HepG2 (cell line): ENCODE data around the gene MAP3K2. TPM values are rescaled to one million over a fixed set of nuclear protein-coding genes. Genes with fewer than 3 reads are reported as not detected.
A peak's percentile ranks its signal among the peaks of the same experiment; 100 is the strongest.

Experiments used
- ATAC-seq: fragments of 200-7000 bp; cut with Tn5 transposase; 3 replicates; pipeline ENCODE4 v1.9.1; 2020; ENCODE audit warnings: mild to moderate bottlenecking, moderate library complexity
- BruUV-seq: library from RNA; stranded (reverse); fragments of 400-500 nt; replicated peaks from 2 replicates; lab custom pipeline; 2021; lab: Mats Ljungman, UMichigan
- CTCF ChIA-PET: fragments of 300-600 bp; formaldehyde crosslinking; extraction: SDS; loops from one replicate; lab custom pipeline; 2021; ENCODE audit warnings: low total read pairs, inconsistent platforms, low intra/inter-chr PET ratio; lab: Yijun Ruan, JAX
- POLR2A ChIA-PET: fragments of 350-600 bp; sonication (Branson Sonifier 250); formaldehyde crosslinking; loops from one replicate; lab custom pipeline; 2020; ENCODE audit warnings: antibody characterized with exemption, inconsistent platforms; lab: Yijun Ruan, JAX
- DNase-seq: peaks from one replicate; pipeline ENCODE4 v3.0.0-alpha.2; 2015; ENCODE audit warnings: low spot score
- FAIRE-seq: peaks from 3 replicates; lab custom pipeline; 2011; peaks lifted over from hg19 to GRCh38; lab: Jason Lieb, UNC
- H2AFZ ChIP-seq: one replicate; pipeline ENCODE4 v1.6.1; 2011; ENCODE audit warnings: low read length, inconsistent platforms
- H3K27ac ChIP-seq: fragments of 300-600 bp; 3 replicates; pipeline ENCODE4 v1.8.0; 2011; ENCODE audit warnings: mixed run types, mild to moderate bottlenecking, mixed read lengths, low read length, inconsistent platforms; ENCODE audit not compliant: insufficient read depth; ENCODE audit errors: extremely low read length
- H3K27me3 ChIP-seq, 2 experiments: fragments of 200-600 bp in 1 of 2; 2 replicates in 1 of 2; 3 replicates in 1 of 2; pipeline versions ENCODE4 v1.6.0 to v1.8.0; 2011; ENCODE audit warnings: low read length in 2 of 2, mild to moderate bottlenecking in 2 of 2, moderate library complexity in 2 of 2, inconsistent platforms in 1 of 2; ENCODE audit not compliant: insufficient read depth in 2 of 2, control insufficient read depth in 1 of 2
- H3K36me3 ChIP-seq, 2 experiments: fragments of 200-600 bp in 1 of 2; replicated peaks in 1 of 2; 2 replicates in 1 of 2; 3 replicates in 1 of 2; pipeline versions ENCODE4 v1.5.1 to v1.8.0; 2011; ENCODE audit warnings: low read length in 2 of 2, inconsistent platforms in 1 of 2; ENCODE audit not compliant: insufficient read depth in 2 of 2, control insufficient read depth in 1 of 2
- H3K4me1 ChIP-seq: 2 replicates; pipeline ENCODE4 v1.5.1; 2012; ENCODE audit warnings: low read length, inconsistent platforms; ENCODE audit not compliant: insufficient read depth
- H3K4me2 ChIP-seq: 2 replicates; pipeline ENCODE4 v1.6.0; 2011; ENCODE audit warnings: low read depth, low read length, inconsistent platforms
- H3K4me3 ChIP-seq, 3 experiments: fragments of 200-600 bp in 1 of 3; sonication (generic), shearing (Covaris generic) in 1 of 3; replicated peaks in 1 of 3; 2 replicates each; pipeline ENCODE4 v1.5.1; 2011 to 2016; ENCODE audit warnings: low read length in 3 of 3, inconsistent platforms in 2 of 3, low read depth in 2 of 3, mild to moderate bottlenecking in 2 of 3, control low read depth in 1 of 3, mixed read lengths in 1 of 3; ENCODE audit not compliant: insufficient read depth in 1 of 3
- H3K79me2 ChIP-seq: one replicate; pipeline ENCODE4 v1.6.1; 2011; ENCODE audit warnings: low read length, inconsistent platforms; ENCODE audit not compliant: insufficient read depth
- H3K9ac ChIP-seq: 2 replicates; pipeline ENCODE4 v1.6.0; 2011; ENCODE audit warnings: mild to moderate bottlenecking, low read depth, low read length, inconsistent platforms; ENCODE audit not compliant: insufficient read depth
- H3K9me3 ChIP-seq: 2 replicates; pipeline ENCODE4 v1.5.1; 2012; ENCODE audit warnings: mild to moderate bottlenecking, low read length
- H4K20me1 ChIP-seq: 2 replicates; pipeline ENCODE4 v1.6.0; 2011; ENCODE audit warnings: inconsistent platforms, mild to moderate bottlenecking, low read length, moderate library complexity; ENCODE audit not compliant: insufficient read depth
- AGO2 ChIP-seq: fragments of 200-400 bp; formaldehyde crosslinking; optimal IDR thresholded peaks from 2 replicates; pipeline ENCODE3; 2017; ENCODE audit warnings: mild to moderate bottlenecking, low read depth, low read length, moderate library complexity
- HES4 ChIP-seq: sonication (generic); formaldehyde crosslinking; IDR thresholded peaks from 2 replicates; pipeline ENCODE4 v1.9.0; 2021; ENCODE audit warnings: mild to moderate bottlenecking, missing genetic modification reagents, borderline replicate concordance
- NR2F2 ChIP-seq: IDR thresholded peaks from 2 replicates; pipeline ENCODE4 v1.6.1; 2012; ENCODE audit warnings: low read depth, inconsistent platforms, borderline replicate concordance
- RBFOX2 ChIP-seq: fragments of 200-400 bp; formaldehyde crosslinking; IDR thresholded peaks from 2 replicates; pipeline ENCODE4 v1.6.1; 2017; ENCODE audit warnings: low read depth, mild to moderate bottlenecking, low read length
- SMARCE1 ChIP-seq: fragments of 450-650 bp; IDR thresholded peaks from 2 replicates; pipeline ENCODE4 v1.6.1; 2017; ENCODE audit warnings: borderline replicate concordance
- SP2 ChIP-seq: sonication (generic); formaldehyde crosslinking; IDR thresholded peaks from 2 replicates; pipeline ENCODE4 v1.5.1; 2020; ENCODE audit warnings: mild to moderate bottlenecking, missing genetic modification reagents
- ZMYM3 ChIP-seq: sonication (generic); formaldehyde crosslinking; IDR thresholded peaks from 2 replicates; pipeline ENCODE4 v1.5.1; 2020; ENCODE audit warnings: mild to moderate bottlenecking, missing genetic modification reagents
- ZNF3 ChIP-seq: IDR thresholded peaks from 2 replicates; pipeline ENCODE4 v1.7.0; 2017; ENCODE audit warnings: inconsistent platforms
- ZNF878 ChIP-seq: sonication (generic); formaldehyde crosslinking; IDR thresholded peaks from 2 replicates; pipeline ENCODE4 v1.8.1; 2023; ENCODE audit warnings: mild to moderate bottlenecking, missing genetic modification reagents, moderate library complexity
- WGBS: methylation state at CpG from one replicate; pipeline ENCODE4 v1.1.6; 2017; ENCODE audit warnings: low lambda C conversion rate; 5-methylcytosine and 5-hydroxymethylcytosine counted together
- in situ Hi-C: cut with HindIII; loops from 2 replicates; pipeline ENCODE4 v1.10.0; 2017; ENCODE audit warnings: low pct_unique_long_range_greater_than_20kb; ENCODE audit not compliant: extremely low pct_ligation_motif_present
- intact Hi-C: fragments of 100-400 bp; cut with micrococcal nuclease; formaldehyde crosslinking; loops from one replicate; pipeline ENCODE4 v1.10.0; 2022; ENCODE audit not compliant: unreplicated experiment
- polyA plus RNA-seq, 8 experiments: library from polyadenylated mRNA; depleted of rRNA in 3 of 8; stranded (reverse) in 7 of 8; unstranded in 1 of 8; fragments of >200 nt; fragmentation: Illumina TruSeq in 4 of 8; extraction: Trizol in 4 of 8; gene quantifications; 2 replicates each; pipeline versions ENCODE4 v1.2.1 to v1.2.3, GENCODE V29; 2011 to 2016; ENCODE audit warnings: low read depth in 4 of 8, missing spikeins in 1 of 8, mixed read lengths in 1 of 8; ENCODE audit not compliant: insufficient read depth in 1 of 8
- total RNA-seq, 5 experiments: library from RNA; depleted of rRNA; stranded (reverse); fragments of >200 nt; fragmentation: Illumina TruSeq; extraction: Trizol; gene quantifications; 2 replicates each; pipeline ENCODE4 v1.2.3, GENCODE V29; 2016; ENCODE audit warnings: low read depth in 1 of 5
- TF ChIP-seq, protein P1 (sequence below): sonication (generic); formaldehyde crosslinking; IDR thresholded peaks from 2 replicates; pipeline ENCODE4 v1.5.0; 2020; ENCODE audit warnings: mild to moderate bottlenecking, missing genetic modification reagents

The MAP3K2 gene
- total and polyA plus RNA-seq, 2 of the 13 experiments (the other 11 are each of a cell fraction or from before 2014, with no cell fraction given) = 12.2 to 37.2 TPM

DNA sequence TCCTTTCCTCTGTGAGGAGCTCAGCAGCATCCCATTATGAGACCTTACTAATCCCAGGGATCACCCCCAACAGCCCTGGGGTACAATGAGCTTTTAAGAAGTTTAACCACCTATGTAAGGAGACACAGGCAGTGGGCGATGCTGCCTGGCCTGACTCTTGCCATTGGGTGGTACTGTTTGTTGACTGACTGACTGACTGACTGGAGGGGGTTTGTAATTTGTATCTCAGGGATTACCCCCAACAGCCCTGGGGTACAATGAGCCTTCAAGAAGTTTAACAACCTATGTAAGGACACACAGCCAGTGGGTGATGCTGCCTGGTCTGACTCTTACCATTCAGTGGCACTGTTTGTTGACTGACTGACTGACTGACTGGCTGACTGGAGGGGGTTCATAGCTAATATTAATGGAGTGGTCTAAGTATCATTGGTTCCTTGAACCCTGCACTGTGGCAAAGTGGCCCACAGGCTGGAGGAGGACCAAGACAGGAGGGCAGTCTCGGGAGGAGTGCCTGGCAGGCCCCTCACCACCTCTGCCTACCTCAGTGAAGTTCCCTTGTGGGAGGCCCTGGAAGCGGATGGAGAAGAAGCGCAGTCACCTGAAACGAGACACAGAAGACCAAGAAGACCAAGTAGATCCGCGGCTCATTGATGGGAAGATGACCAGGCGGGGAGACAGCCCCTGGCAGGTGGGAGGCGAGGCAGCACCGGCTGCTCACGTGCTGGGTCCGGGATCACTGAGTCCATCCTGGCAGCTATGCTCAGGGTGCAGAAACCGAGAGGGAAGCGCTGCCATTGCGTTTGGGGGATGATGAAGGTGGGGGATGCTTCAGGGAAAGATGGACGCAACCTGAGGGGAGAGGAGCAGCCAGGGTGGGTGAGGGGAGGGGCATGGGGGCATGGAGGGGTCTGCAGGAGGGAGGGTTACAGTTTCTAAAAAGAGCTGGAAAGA is 38.0 kb upstream of the MAP3K2 start:
- WGBS = 96% methylated on average over 16 of the region's 16 CpGs
- FAIRE-seq (no peak), ATAC-seq (no peak), DNase-seq (no peak)
- Histone ChIP-seq H3K9me3 (no peaks in the 10 kb centered on the region), H3K4me2 (no peak overlapping the region), H3K4me1 (peaks cover 12% of the 10 kb centered on the region), H2AFZ (no peak overlapping the region), H3K4me3 (no peak overlapping the region), H4K20me1 (no peaks in the 10 kb centered on the region; the same call in 1 of the 2 replicates), H3K9ac (no peak overlapping the region), H3K27me3 (no peaks in the 10 kb centered on the region), H3K27ac (no peak overlapping the region), H3K36me3 (peaks cover 36 to 54% of the 10 kb centered on the region in 2 experiments), H3K79me2 (peaks cover 13% of the 10 kb centered on the region)
- in situ Hi-C loops = no loop called here
- TSS peak; percentile 10 for BruUV-seq
- ChIA-PET POLR2A (interaction anchor here (1.2 to 16.2 kb wide), 9 partner anchors 8 to 37 kb away, joined by 3 to 229 read pairs (median 11); partner anchors contain the start of genes MAP3K2 and PROC), CTCF (no interaction called here)
- TF ChIP-seq AGO2 (peak; percentile 70), ZNF878 (CRISPR knock-in tag) (no peak), NR2F2 (no peak), HES4 (CRISPR knock-in tag) (no peak), SP2 (CRISPR knock-in tag) (no peak), SMARCE1 (no peak), RBFOX2 (peak; percentile 51; the same call in 1 of the 2 replicates), ZNF3 (CRISPR knock-in tag) (peak; percentile 99), ZMYM3 (CRISPR knock-in tag) (peak; percentile 82; the same call in 1 of the 2 replicates)
- TF ChIP-seq, protein P1, sequence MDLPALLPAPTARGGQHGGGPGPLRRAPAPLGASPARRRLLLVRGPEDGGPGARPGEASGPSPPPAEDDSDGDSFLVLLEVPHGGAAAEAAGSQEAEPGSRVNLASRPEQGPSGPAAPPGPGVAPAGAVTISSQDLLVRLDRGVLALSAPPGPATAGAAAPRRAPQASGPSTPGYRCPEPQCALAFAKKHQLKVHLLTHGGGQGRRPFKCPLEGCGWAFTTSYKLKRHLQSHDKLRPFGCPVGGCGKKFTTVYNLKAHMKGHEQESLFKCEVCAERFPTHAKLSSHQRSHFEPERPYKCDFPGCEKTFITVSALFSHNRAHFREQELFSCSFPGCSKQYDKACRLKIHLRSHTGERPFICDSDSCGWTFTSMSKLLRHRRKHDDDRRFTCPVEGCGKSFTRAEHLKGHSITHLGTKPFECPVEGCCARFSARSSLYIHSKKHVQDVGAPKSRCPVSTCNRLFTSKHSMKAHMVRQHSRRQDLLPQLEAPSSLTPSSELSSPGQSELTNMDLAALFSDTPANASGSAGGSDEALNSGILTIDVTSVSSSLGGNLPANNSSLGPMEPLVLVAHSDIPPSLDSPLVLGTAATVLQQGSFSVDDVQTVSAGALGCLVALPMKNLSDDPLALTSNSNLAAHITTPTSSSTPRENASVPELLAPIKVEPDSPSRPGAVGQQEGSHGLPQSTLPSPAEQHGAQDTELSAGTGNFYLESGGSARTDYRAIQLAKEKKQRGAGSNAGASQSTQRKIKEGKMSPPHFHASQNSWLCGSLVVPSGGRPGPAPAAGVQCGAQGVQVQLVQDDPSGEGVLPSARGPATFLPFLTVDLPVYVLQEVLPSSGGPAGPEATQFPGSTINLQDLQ (CRISPR knock-in tag) = 0 out of 2 replicates have a peak, but pooled peaks have one; percentile 36
- intact Hi-C loops = no loop called here
